HEK293 (cell line): ENCODE results near the gene STARD9.

Experiments
- CTCF ChIA-PET: fragments of 350-600 bp; formaldehyde crosslinking; extraction: SDS; loops from one replicate; lab custom pipeline; 2021; ENCODE audit warnings: antibody characterized with exemption; lab: Yijun Ruan, JAX
- POLR2A ChIA-PET: fragments of 300-600 bp; formaldehyde crosslinking; extraction: SDS; loops from one replicate; lab custom pipeline; 2020; ENCODE audit warnings: antibody characterized with exemption, inconsistent platforms; lab: Yijun Ruan, JAX
- H3K27ac ChIP-seq: fragments of 200-500 bp; sonication (Bioruptor generic); 2 replicates; pipeline ENCODE4 v1.5.1; 2014; ENCODE audit warnings: low read depth, low read length, control low read depth, inconsistent platforms; ENCODE audit errors: extremely low read depth
- H3K36me3 ChIP-seq, 2 experiments: fragments of 200-500 bp in 1 of 2; sonication (Bioruptor generic) in 1 of 2; 1 replicate in 1 of 2; 2 replicates in 1 of 2; pipeline ENCODE4 v1.5.1; 2014 to 2017; ENCODE audit warnings: inconsistent platforms in 2 of 2, low read length in 2 of 2; ENCODE audit not compliant: control insufficient read depth in 2 of 2, insufficient read depth in 1 of 2
- H3K4me1 ChIP-seq: fragments of 200-500 bp; sonication (Bioruptor generic); 2 replicates; pipeline ENCODE4 v1.5.1; 2014; ENCODE audit warnings: mild to moderate bottlenecking, low read length, inconsistent platforms; ENCODE audit not compliant: control insufficient read depth, insufficient read depth
- H3K4me3 ChIP-seq: 2 replicates; pipeline ENCODE4 v1.5.1; 2011; ENCODE audit warnings: low read depth, mild to moderate bottlenecking, control low read depth, low read length, moderate library complexity
- H3K9me3 ChIP-seq: fragments of 200-500 bp; sonication (Bioruptor generic); 2 replicates; pipeline ENCODE4 v1.5.1; 2014; ENCODE audit warnings: low read depth, low read length, inconsistent platforms; ENCODE audit not compliant: control insufficient read depth, insufficient read depth
- BCL11B ChIP-seq: fragments of 450-650 bp; formaldehyde crosslinking; IDR thresholded peaks from 2 replicates; pipeline ENCODE4 v1.5.1; 2016; ENCODE audit warnings: low read depth, missing biosample characterization, missing genetic modification characterization
- KLF8 ChIP-seq: fragments of 450-650 bp; formaldehyde crosslinking; IDR thresholded peaks from 2 replicates; pipeline ENCODE4 v1.5.1; 2016; ENCODE audit warnings: missing biosample characterization, missing genetic modification characterization
- ZBTB1 ChIP-seq: fragments of 450-650 bp; formaldehyde crosslinking; IDR thresholded peaks from 2 replicates; pipeline ENCODE4 v1.5.1; 2016; ENCODE audit warnings: missing biosample characterization, missing genetic modification characterization
- ZFHX2 ChIP-seq: fragments of 450-650 bp; formaldehyde crosslinking; conservative IDR thresholded peaks from 2 replicates; pipeline ENCODE4 v1.5.1; 2016; ENCODE audit warnings: missing biosample characterization, missing genetic modification characterization
- ZNF223 ChIP-seq: fragments of 450-650 bp; formaldehyde crosslinking; IDR thresholded peaks from 2 replicates; pipeline ENCODE4 v1.5.1; 2016; ENCODE audit warnings: missing biosample characterization, missing genetic modification characterization
- ZNF239 ChIP-seq: fragments of 450-650 bp; formaldehyde crosslinking; IDR thresholded peaks from 2 replicates; pipeline ENCODE4 v1.5.1; 2016; ENCODE audit warnings: missing biosample characterization, missing genetic modification characterization
- ZNF473 ChIP-seq: fragments of 450-650 bp; formaldehyde crosslinking; IDR thresholded peaks from 2 replicates; pipeline ENCODE4 v1.5.1; 2017; ENCODE audit warnings: missing biosample characterization, missing genetic modification characterization
- ZNF654 ChIP-seq: fragments of 450-650 bp; formaldehyde crosslinking; IDR thresholded peaks from 2 replicates; pipeline ENCODE4 v1.5.1; 2016; ENCODE audit warnings: low read depth, missing biosample characterization, missing genetic modification characterization
- ZNF660 ChIP-seq: fragments of 450-650 bp; IDR thresholded peaks from 2 replicates; pipeline ENCODE4 v1.5.1; 2018; ENCODE audit warnings: missing biosample characterization, mild to moderate bottlenecking, missing genetic modification characterization
- ZNF664 ChIP-seq: fragments of 450-650 bp; formaldehyde crosslinking; IDR thresholded peaks from 2 replicates; pipeline ENCODE4 v1.5.1; 2016; ENCODE audit warnings: missing biosample characterization, missing genetic modification characterization
- ZNF777 ChIP-seq: fragments of 450-650 bp; formaldehyde crosslinking; IDR thresholded peaks from 2 replicates; pipeline ENCODE4 v1.5.1; 2017; ENCODE audit warnings: missing biosample characterization, missing genetic modification characterization, borderline replicate concordance
- ZSCAN16 ChIP-seq: fragments of 450-650 bp; formaldehyde crosslinking; IDR thresholded peaks from 2 replicates; pipeline ENCODE4 v1.5.1; 2016; ENCODE audit warnings: missing biosample characterization, missing genetic modification characterization
- TF ChIP-seq, protein P1 (sequence below): fragments of 450-650 bp; formaldehyde crosslinking; IDR thresholded peaks from 2 replicates; pipeline ENCODE4 v1.5.1; 2016; ENCODE audit warnings: missing biosample characterization, missing genetic modification characterization
- TF ChIP-seq, protein P2 (sequence below): fragments of 450-650 bp; formaldehyde crosslinking; IDR thresholded peaks from 2 replicates; pipeline ENCODE4 v1.5.1; 2016; ENCODE audit warnings: missing biosample characterization, missing genetic modification characterization

Gene STARD9

DNA sequence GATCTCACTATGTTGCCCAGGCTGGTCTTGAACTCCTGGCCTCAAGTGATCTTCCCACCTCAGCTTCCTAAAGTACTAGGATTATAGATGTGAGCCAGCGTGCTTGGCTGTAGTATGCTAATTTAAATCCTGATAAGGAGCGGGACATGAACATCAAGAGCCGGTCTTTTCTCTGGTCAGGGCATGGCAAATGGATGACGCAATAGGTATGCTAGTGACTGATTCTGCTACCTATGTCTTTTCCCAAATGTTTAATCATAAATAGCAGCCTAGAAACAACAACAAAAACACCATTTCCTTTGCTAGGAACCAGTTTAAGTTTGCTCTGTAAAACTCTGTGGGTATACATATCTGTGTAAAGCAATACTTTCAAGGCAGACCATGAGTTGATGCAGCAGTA, 64.7 kb downstream of the STARD9 start:
- Histone ChIP-seq H3K4me1 (no peaks in the 10 kb centered on the region), H3K9me3 (no peaks in the 10 kb centered on the region), H3K27ac (no peak overlapping the region), H3K36me3 (peaks cover 0 to 16% of the 10 kb centered on the region in 2 experiments; a peak in 2 of 3 replicates), H3K4me3 (no peak overlapping the region)
- CTCF ChIA-PET = no interaction called here
- POLR2A ChIA-PET = interaction anchor here (0.6 kb wide), 1 partner anchor 148 kb away, joined by 13 read pairs; no protein-coding TSS in a partner anchor
- TF ChIP-seq ZNF239 (tag by site-specific recombination) = no peak

DNA sequence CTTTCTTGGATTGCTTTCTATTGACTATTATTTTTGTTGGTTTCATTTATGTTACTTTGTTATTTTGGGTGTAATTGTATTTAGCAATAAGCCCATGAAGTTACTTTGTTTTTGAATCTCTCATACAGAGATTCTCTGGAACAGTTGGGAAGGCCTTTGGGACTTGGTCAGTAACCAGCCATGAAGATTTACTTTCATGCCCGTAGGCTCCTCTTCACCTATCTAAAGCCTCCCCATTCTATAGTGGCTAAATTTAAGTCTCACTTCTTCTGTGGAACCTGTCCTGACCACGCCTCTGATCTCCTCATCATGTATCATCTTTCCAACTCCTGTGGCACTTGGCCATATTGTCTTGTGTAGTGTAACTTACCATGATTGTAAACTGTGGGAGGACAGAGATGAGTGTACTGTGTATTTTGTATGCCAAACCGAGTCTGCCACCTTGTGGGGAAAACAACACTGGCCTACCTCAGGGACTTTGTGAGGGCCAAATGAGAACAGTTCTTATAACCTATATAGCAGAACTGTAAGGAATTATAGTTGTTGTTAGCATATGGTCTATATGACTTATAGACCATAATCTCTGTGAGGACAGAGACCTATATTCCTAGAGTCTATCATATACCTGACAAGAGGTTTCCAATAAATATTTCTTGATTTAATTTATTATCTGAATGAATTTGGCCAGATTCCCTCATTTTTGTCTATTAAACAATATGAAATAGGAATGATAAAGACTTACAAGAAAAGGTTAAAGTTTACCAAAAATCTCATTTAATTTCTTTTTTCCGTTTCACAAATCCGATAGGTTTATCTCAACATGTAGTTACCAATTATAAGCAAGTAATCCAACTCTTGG, 75.0 kb downstream of the STARD9 start:
- no peaks in the 10 kb centered on the region for H3K4me1 ChIP-seq
- H3K9me3 ChIP-seq = no peaks in the 10 kb centered on the region
- POLR2A ChIA-PET = no interaction called here
- CTCF ChIA-PET = interaction anchor here (0.6 to 1.2 kb wide), 3 partner anchors 101 to 179 kb away, joined by 3 to 6 read pairs (median 4); no protein-coding TSS in a partner anchor
- TF ChIP-seq ZNF654 (tag by site-specific recombination) (peak; percentile 94), ZFHX2 (tag by site-specific recombination) (0 out of 2 replicates have a peak, but pooled peaks have one; percentile 31), ZNF660 (0 out of 2 replicates have a peak, but pooled peaks have one; percentile 25), BCL11B (tag by site-specific recombination) (no peak), ZNF664 (no peak)
- TF ChIP-seq, protein P1, sequence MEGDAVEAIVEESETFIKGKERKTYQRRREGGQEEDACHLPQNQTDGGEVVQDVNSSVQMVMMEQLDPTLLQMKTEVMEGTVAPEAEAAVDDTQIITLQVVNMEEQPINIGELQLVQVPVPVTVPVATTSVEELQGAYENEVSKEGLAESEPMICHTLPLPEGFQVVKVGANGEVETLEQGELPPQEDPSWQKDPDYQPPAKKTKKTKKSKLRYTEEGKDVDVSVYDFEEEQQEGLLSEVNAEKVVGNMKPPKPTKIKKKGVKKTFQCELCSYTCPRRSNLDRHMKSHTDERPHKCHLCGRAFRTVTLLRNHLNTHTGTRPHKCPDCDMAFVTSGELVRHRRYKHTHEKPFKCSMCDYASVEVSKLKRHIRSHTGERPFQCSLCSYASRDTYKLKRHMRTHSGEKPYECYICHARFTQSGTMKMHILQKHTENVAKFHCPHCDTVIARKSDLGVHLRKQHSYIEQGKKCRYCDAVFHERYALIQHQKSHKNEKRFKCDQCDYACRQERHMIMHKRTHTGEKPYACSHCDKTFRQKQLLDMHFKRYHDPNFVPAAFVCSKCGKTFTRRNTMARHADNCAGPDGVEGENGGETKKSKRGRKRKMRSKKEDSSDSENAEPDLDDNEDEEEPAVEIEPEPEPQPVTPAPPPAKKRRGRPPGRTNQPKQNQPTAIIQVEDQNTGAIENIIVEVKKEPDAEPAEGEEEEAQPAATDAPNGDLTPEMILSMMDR = peak; percentile 64
- TF ChIP-seq, all 188 proteins: peak for 4
- no peak overlapping the region for H3K27ac ChIP-seq
- H3K36me3 ChIP-seq = peaks cover 4 to 7% of the 10 kb centered on the region in 2 experiments
- H3K4me3 ChIP-seq = no peak overlapping the region

DNA sequence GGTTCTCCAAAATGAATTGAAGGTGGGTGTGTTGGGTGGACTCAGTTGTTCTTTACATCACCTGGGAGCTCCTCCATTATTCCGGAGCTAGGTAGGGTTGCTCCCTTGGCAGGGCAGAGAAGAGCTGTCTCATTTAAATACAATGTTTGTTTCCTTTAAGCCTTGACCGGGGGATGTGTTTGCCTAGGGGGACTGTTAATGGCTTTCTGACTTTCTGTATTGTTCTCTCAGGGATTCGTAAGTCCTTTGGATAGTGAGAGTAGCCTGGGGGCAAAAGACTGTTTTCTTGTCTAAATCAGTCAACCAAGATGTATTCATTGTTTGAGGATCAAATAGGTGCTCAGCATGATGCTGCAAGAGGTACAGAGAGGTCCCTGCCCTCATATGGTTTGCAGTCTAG, 90.4 kb downstream of the STARD9 start:
- ChIA-PET POLR2A (no interaction called here), CTCF (no interaction called here)
- TF ChIP-seq, protein P2, sequence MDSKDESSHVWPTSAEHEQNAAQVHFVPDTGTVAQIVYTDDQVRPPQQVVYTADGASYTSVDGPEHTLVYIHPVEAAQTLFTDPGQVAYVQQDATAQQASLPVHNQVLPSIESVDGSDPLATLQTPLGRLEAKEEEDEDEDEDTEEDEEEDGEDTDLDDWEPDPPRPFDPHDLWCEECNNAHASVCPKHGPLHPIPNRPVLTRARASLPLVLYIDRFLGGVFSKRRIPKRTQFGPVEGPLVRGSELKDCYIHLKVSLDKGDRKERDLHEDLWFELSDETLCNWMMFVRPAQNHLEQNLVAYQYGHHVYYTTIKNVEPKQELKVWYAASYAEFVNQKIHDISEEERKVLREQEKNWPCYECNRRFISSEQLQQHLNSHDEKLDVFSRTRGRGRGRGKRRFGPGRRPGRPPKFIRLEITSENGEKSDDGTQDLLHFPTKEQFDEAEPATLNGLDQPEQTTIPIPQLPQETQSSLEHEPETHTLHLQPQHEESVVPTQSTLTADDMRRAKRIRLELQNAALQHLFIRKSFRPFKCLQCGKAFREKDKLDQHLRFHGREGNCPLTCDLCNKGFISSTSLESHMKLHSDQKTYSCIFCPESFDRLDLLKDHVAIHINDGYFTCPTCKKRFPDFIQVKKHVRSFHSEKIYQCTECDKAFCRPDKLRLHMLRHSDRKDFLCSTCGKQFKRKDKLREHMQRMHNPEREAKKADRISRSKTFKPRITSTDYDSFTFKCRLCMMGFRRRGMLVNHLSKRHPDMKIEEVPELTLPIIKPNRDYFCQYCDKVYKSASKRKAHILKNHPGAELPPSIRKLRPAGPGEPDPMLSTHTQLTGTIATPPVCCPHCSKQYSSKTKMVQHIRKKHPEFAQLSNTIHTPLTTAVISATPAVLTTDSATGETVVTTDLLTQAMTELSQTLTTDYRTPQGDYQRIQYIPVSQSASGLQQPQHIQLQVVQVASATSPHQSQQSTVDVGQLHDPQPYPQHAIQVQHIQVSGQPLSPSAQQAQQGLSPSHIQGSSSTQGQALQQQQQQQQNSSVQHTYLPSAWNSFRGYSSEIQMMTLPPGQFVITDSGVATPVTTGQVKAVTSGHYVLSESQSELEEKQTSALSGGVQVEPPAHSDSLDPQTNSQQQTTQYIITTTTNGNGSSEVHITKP (tag by site-specific recombination) = no peak
- TF ChIP-seq ZNF239 (tag by site-specific recombination) (no peak), KLF8 (no peak), ZNF473 (no peak), ZBTB1 (tag by site-specific recombination) (no peak), ZNF223 (tag by site-specific recombination) (no peak), ZNF777 (tag by site-specific recombination) (no peak), ZSCAN16 (no peak)
- H3K4me3 ChIP-seq = no peak overlapping the region
- H3K36me3 ChIP-seq = peaks cover 5 to 21% of the 10 kb centered on the region in 2 experiments; a peak in 2 of 3 replicates
- no peak overlapping the region for H3K27ac ChIP-seq
- H3K9me3 ChIP-seq = no peaks in the 10 kb centered on the region
- no peaks in the 10 kb centered on the region for H3K4me1 ChIP-seq
